WERI-Rb-1 (cell line): Measurements from ENCODE around the gene PASK.

Experiments
- DNase-seq: peaks from one replicate; pipeline ENCODE4 v3.0.0-alpha.2; 2020
- H3K27ac ChIP-seq: fragments of 250-450 bp; sonication (Bioruptor Pico); 2 replicates; pipeline ENCODE4 v1.5.1; 2020; ENCODE audit warnings: mild to moderate bottlenecking, moderate library complexity
- H3K27me3 ChIP-seq: fragments of 250-450 bp; sonication (Bioruptor Pico); 2 replicates; pipeline ENCODE4 v1.5.1; 2021; ENCODE audit warnings: mild to moderate bottlenecking, low read depth, moderate library complexity; ENCODE audit not compliant: insufficient read depth, severe bottlenecking
- H3K36me3 ChIP-seq: fragments of 250-450 bp; sonication (Bioruptor Pico); 2 replicates; pipeline ENCODE4 v1.5.1; 2020; ENCODE audit warnings: mild to moderate bottlenecking, moderate library complexity
- H3K4me3 ChIP-seq: 2 replicates; pipeline ENCODE4 v1.5.1; 2011; ENCODE audit warnings: low read depth, mild to moderate bottlenecking, control low read depth, low read length
- H3K9me3 ChIP-seq: fragments of 250-450 bp; sonication (Bioruptor Pico); 2 replicates; pipeline ENCODE4 v1.5.1; 2021; ENCODE audit warnings: mild to moderate bottlenecking, moderate library complexity; ENCODE audit not compliant: severe bottlenecking
- TF ChIP-seq, protein P1 (sequence below): IDR thresholded peaks from 2 replicates; pipeline ENCODE4 v1.5.1; 2011; ENCODE audit warnings: low read depth, mild to moderate bottlenecking, control low read depth, inconsistent platforms, low read length

The PASK gene

GRCh38 chr2:241064008-241064801 lies 85.1 kb downstream of the PASK start:
- no peak overlapping the region for H3K4me3 ChIP-seq
- no peak overlapping the region for H3K27ac ChIP-seq
- no peak for DNase-seq
- TF ChIP-seq, protein P1, sequence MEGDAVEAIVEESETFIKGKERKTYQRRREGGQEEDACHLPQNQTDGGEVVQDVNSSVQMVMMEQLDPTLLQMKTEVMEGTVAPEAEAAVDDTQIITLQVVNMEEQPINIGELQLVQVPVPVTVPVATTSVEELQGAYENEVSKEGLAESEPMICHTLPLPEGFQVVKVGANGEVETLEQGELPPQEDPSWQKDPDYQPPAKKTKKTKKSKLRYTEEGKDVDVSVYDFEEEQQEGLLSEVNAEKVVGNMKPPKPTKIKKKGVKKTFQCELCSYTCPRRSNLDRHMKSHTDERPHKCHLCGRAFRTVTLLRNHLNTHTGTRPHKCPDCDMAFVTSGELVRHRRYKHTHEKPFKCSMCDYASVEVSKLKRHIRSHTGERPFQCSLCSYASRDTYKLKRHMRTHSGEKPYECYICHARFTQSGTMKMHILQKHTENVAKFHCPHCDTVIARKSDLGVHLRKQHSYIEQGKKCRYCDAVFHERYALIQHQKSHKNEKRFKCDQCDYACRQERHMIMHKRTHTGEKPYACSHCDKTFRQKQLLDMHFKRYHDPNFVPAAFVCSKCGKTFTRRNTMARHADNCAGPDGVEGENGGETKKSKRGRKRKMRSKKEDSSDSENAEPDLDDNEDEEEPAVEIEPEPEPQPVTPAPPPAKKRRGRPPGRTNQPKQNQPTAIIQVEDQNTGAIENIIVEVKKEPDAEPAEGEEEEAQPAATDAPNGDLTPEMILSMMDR, result no peak
- H3K36me3 ChIP-seq, result no peaks in the 10 kb centered on the region
- no peaks in the 10 kb centered on the region for H3K27me3 ChIP-seq
- H3K9me3 ChIP-seq, result no peaks in the 10 kb centered on the region

DNA sequence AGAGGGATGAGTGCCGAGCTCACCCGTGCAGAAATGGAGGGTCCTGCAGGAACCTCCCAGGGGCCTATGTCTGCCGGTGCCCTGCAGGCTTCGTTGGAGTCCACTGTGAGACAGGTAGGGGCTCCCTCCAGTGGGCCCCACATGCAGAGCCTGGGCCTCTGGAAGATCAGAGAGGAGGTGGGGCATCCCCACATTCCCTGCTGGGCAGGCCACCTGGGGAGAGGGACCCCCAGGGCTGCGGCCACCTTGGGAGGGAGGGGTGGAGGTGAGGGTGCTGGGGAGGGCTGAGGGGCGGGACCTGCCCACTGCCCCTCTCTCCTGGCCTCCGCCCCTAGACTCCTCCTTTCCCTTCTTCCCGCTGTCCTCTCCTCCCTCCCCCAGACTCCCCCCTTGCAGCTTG lies 85.7 kb downstream of the PASK start:
- no peaks in the 10 kb centered on the region for H3K9me3 ChIP-seq
- H3K4me3 ChIP-seq, result no peak overlapping the region
- TF ChIP-seq, protein P1, result 0 out of 2 replicates have a peak, but pooled peaks have one; percentile 7
- H3K27me3 ChIP-seq, result no peaks in the 10 kb centered on the region
- no peak for DNase-seq
- no peak overlapping the region for H3K27ac ChIP-seq
- no peaks in the 10 kb centered on the region for H3K36me3 ChIP-seq

GRCh38 chr2:241063093-241063551 lies 86.2 kb downstream of the PASK start:
- TF ChIP-seq, protein P1, result no peak
- H3K27me3 ChIP-seq, result no peaks in the 10 kb centered on the region
- DNase-seq, result no peak

DNA sequence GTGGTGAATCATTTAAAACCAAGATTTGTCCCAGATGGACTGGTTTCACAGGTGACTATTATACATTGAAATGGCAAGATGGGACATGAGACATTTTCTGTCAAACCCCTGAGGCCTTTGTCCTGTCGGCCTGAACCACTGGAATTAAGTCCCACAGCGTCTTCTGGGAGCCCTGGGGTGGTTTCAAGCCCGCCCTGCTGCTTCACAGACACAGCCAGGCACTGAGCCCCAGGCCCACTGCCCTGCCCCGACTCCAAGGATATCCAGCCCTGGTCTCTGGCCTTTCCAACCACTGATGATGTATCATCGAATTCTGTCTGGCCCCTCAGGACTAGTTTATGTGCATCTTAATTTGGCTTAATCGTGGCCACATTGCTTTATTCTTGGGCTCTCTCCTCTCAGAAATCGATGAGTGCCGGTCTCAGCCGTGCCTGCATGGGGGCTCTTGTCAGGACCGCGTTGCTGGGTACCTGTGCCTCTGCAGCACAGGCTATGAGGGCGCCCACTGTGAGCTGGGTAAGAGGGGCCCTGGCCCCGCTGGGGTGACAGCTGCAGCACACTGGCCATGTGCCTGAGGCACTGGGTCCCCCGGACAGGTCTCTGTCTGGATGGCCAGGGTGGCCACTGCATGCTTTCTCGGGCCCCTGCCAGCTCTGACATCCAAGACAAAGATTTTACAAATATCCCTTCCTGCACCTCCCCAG lies 86.7 kb downstream of the PASK start:
- H3K27ac ChIP-seq, result no peak overlapping the region
- no peak for DNase-seq

More at GRCh38 chr2:241063093-241063551, 86.2 kb downstream of the PASK start:
- Histone ChIP-seq H3K4me3 (no peak overlapping the region), H3K36me3 (no peaks in the 10 kb centered on the region), H3K9me3 (no peaks in the 10 kb centered on the region), H3K27ac (no peak overlapping the region)

DNA sequence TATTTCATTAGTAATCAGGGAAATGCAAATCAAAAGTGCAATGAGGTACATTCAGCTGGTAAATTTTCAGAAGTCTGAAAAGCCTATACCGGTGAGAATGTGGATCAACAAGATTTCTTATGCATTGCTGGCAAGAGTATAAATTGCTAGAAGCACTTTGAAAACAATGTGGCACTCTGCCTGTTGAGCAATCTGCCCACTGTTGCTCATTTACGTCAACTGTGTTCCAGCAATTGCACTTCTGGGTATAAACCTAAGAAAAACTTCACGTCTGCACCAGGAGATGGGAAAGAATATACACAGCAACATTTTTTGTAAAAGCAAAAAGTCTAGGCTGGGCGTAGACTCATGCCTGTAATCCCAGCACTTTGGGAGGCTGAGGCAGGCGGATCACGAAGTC lies 88.0 kb downstream of the PASK start:
- TF ChIP-seq, protein P1, result no peak

More for the DNA sequence above, 86.7 kb downstream of the PASK start:
- TF ChIP-seq, protein P1, result no peak
- Histone ChIP-seq H3K27me3 (no peaks in the 10 kb centered on the region), H3K4me3 (no peak overlapping the region), H3K36me3 (no peaks in the 10 kb centered on the region), H3K9me3 (no peaks in the 10 kb centered on the region)

More for the DNA sequence above, 88.0 kb downstream of the PASK start:
- no peaks in the 10 kb centered on the region for H3K27me3 ChIP-seq
- H3K36me3 ChIP-seq, result no peaks in the 10 kb centered on the region
- H3K9me3 ChIP-seq, result no peaks in the 10 kb centered on the region
- H3K4me3 ChIP-seq, result no peak overlapping the region
- no peak overlapping the region for H3K27ac ChIP-seq
- DNase-seq, result no peak
